Measurements from ENCODE around the gene MCC.
A peak's percentile ranks its signal among the peaks of the same experiment; 100 is the strongest.

MCC gene

GRCh38 chr5:113281194-113281593, 207.1 kb downstream of the MCC start:
- no peaks in the 10 kb centered on the region for H3K27me3 ChIP-seq (ENCODE audit: control insufficient read depth, insufficient read depth, low read length)
- no peak overlapping the region for H3K9ac ChIP-seq (ENCODE audit: low read length)
- H3K9me3 ChIP-seq (ENCODE audit: control insufficient read depth, low read depth, low read length), result no peaks in the 10 kb centered on the region
- no peak overlapping the region for H3K4me3 ChIP-seq (ENCODE audit: low read length)
- H3K4me1 ChIP-seq (ENCODE audit: control insufficient read depth, low read depth, low read length), result peaks cover 26% of the 10 kb centered on the region
- no peaks in the 10 kb centered on the region for H3K36me3 ChIP-seq (ENCODE audit: control insufficient read depth, low read depth, low read length)
- H3K27ac ChIP-seq (ENCODE audit: low read length), result no peak overlapping the region

- peaks cover 33% of the 10 kb centered on the region for H3K4me1 ChIP-seq (ENCODE audit: control insufficient read depth, low read depth, low read length)
- no peak overlapping the region for H3K4me3 ChIP-seq (ENCODE audit: low read length)
- no peak overlapping the region for H3K27ac ChIP-seq (ENCODE audit: low read length)
- no peaks in the 10 kb centered on the region for H3K9me3 ChIP-seq (ENCODE audit: control insufficient read depth, low read depth, low read length)
- no peaks in the 10 kb centered on the region for H3K27me3 ChIP-seq (ENCODE audit: control insufficient read depth, insufficient read depth, low read length)
- no peak overlapping the region for H3K9ac ChIP-seq (ENCODE audit: low read length)
- no peaks in the 10 kb centered on the region for H3K36me3 ChIP-seq (ENCODE audit: control insufficient read depth, low read depth, low read length)
These were observed 207.7 kb downstream of the MCC start for GRCh38 chr5:113280541-113280940.

GRCh38 chr5:113278976-113279375, 209.3 kb downstream of the MCC start:
- H3K4me3 ChIP-seq (ENCODE audit: low read length), result no peak overlapping the region
- H3K36me3 ChIP-seq (ENCODE audit: control insufficient read depth, low read depth, low read length), result no peaks in the 10 kb centered on the region
- H3K4me1 ChIP-seq (ENCODE audit: control insufficient read depth, low read depth, low read length), result peaks cover 48% of the 10 kb centered on the region
- H3K27ac ChIP-seq (ENCODE audit: low read length), result no peak overlapping the region
- H3K9ac ChIP-seq (ENCODE audit: low read length), result no peak overlapping the region
- no peaks in the 10 kb centered on the region for H3K27me3 ChIP-seq (ENCODE audit: control insufficient read depth, insufficient read depth, low read length)
- no peaks in the 10 kb centered on the region for H3K9me3 ChIP-seq (ENCODE audit: control insufficient read depth, low read depth, low read length)

DNA sequence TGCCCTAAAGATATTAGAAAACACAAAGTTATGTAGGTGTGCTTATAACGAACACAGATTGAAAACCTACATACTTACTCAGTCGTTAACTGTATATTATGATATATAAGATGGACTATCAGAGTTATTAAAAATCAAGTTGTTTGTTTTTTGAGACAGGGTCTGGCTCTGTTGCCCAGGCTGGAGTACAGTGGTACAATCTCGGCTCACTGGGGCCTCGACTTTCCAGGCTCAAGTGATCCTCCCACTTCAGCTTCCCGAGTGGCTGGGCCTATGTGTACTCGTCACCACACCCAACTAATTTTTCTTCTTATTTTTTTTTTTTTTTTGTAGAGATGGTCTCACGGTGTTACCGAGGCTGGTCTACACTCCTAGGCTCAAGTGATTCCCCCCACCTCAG, 211.8 kb downstream of the MCC start:
- no peaks in the 10 kb centered on the region for H3K36me3 ChIP-seq (ENCODE audit: control insufficient read depth, low read depth, low read length)
- no peaks in the 10 kb centered on the region for H3K27me3 ChIP-seq (ENCODE audit: control insufficient read depth, insufficient read depth, low read length)
- H3K4me3 ChIP-seq (ENCODE audit: low read length), result no peak overlapping the region
- no peaks in the 10 kb centered on the region for H3K9me3 ChIP-seq (ENCODE audit: control insufficient read depth, low read depth, low read length)
- no peak overlapping the region for H3K9ac ChIP-seq (ENCODE audit: low read length)
- peaks cover 57% of the 10 kb centered on the region for H3K4me1 ChIP-seq (ENCODE audit: control insufficient read depth, low read depth, low read length)
- H3K27ac ChIP-seq (ENCODE audit: low read length), result no peak overlapping the region

DNA sequence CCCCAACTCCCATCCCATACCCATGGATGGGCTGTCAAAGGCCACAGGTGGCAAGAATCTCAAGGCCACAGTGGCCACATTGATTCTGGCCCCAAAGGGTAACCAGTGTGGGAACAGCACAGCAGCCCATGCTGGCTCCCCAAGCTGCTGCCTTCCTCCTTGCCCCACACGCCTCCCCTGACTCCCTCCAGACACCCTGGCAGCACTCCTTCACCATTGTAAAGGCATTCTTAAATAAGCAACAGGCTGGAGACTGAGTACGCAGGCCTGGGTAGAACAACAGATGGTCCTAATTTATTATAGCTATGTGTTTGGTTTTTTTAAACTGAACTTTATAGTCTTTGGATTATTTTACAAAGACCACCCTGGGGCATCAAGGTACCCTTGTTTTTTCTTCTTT, 212.3 kb downstream of the MCC start:
- H3K27ac ChIP-seq (ENCODE audit: low read length), result no peak overlapping the region
- no peaks in the 10 kb centered on the region for H3K27me3 ChIP-seq (ENCODE audit: control insufficient read depth, insufficient read depth, low read length)
- H3K4me3 ChIP-seq (ENCODE audit: low read length), result no peak overlapping the region
- no peaks in the 10 kb centered on the region for H3K9me3 ChIP-seq (ENCODE audit: control insufficient read depth, low read depth, low read length)
- no peak overlapping the region for H3K9ac ChIP-seq (ENCODE audit: low read length)
- peaks cover 60% of the 10 kb centered on the region for H3K4me1 ChIP-seq (ENCODE audit: control insufficient read depth, low read depth, low read length)
- H3K36me3 ChIP-seq (ENCODE audit: control insufficient read depth, low read depth, low read length), result no peaks in the 10 kb centered on the region

- no peaks in the 10 kb centered on the region for H3K9me3 ChIP-seq (ENCODE audit: control insufficient read depth, low read depth, low read length)
- peaks cover 71% of the 10 kb centered on the region for H3K4me1 ChIP-seq (ENCODE audit: control insufficient read depth, low read depth, low read length)
- H3K9ac ChIP-seq (ENCODE audit: low read length), result peak overlapping the region; percentile 26
- H3K36me3 ChIP-seq (ENCODE audit: control insufficient read depth, low read depth, low read length), result no peaks in the 10 kb centered on the region
- H3K27ac ChIP-seq (ENCODE audit: low read length), result peak overlapping the region; percentile 60
- peak overlapping the region; percentile 40 for H3K4me3 ChIP-seq (ENCODE audit: low read length)
- H3K27me3 ChIP-seq (ENCODE audit: control insufficient read depth, insufficient read depth, low read length), result no peaks in the 10 kb centered on the region
These were observed 213.3 kb downstream of the MCC start for GRCh38 chr5:113274836-113275414.

- Histone ChIP-seq H3K27ac (ENCODE audit: low read length) (no peak overlapping the region), H3K36me3 (ENCODE audit: control insufficient read depth, low read depth, low read length) (no peaks in the 10 kb centered on the region), H3K4me3 (ENCODE audit: low read length) (no peak overlapping the region), H3K9me3 (ENCODE audit: control insufficient read depth, low read depth, low read length) (no peaks in the 10 kb centered on the region), H3K9ac (ENCODE audit: low read length) (no peak overlapping the region), H3K27me3 (ENCODE audit: control insufficient read depth, insufficient read depth, low read length) (no peaks in the 10 kb centered on the region), H3K4me1 (ENCODE audit: control insufficient read depth, low read depth, low read length) (peaks cover 78% of the 10 kb centered on the region)
These were observed 214.3 kb downstream of the MCC start for GRCh38 chr5:113273948-113274347.

DNA sequence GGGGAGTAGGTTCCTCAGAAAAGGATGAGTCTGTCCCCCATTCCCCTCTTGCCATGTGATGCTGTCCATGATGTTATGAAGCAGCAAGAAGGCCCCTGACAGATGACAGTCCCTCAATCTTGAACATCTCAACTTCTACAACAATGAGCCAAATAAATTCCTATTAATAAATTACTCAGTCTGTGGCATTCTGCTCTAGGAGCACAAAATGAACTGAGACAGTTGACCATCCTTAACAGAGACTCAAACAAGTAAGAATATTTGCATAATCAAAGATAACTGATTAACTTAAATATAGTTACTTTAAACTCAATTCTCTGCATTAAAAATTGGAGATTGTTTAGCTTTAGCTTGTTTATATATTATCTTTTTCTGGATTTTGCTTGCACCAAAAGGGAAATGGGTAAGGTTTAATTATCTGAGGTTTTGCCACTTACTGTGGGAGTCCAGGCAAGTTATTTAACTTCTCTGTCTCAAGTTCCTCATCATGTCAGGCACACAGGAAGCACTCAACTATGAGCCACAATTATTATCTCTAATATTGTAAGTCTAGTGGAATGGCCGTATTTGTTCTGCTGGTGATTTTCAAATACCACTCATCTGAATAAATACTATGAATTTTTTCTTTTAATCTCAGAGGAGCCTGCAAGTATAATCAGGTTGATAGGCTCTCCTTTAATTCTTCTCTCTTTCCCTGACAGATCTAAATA, 216.4 kb downstream of the MCC start:
- Histone ChIP-seq H3K36me3 (ENCODE audit: control insufficient read depth, low read depth, low read length) (no peaks in the 10 kb centered on the region), H3K9ac (ENCODE audit: low read length) (no peak overlapping the region), H3K4me1 (ENCODE audit: control insufficient read depth, low read depth, low read length) (peaks cover 91% of the 10 kb centered on the region), H3K27me3 (ENCODE audit: control insufficient read depth, insufficient read depth, low read length) (no peaks in the 10 kb centered on the region), H3K9me3 (ENCODE audit: control insufficient read depth, low read depth, low read length) (no peaks in the 10 kb centered on the region), H3K27ac (ENCODE audit: low read length) (no peak overlapping the region), H3K4me3 (ENCODE audit: low read length) (no peak overlapping the region)

GRCh38 chr5:113271015-113271414, 217.2 kb downstream of the MCC start:
- H3K4me3 ChIP-seq (ENCODE audit: low read length), result no peak overlapping the region
- H3K27me3 ChIP-seq (ENCODE audit: control insufficient read depth, insufficient read depth, low read length), result no peaks in the 10 kb centered on the region
- no peak overlapping the region for H3K9ac ChIP-seq (ENCODE audit: low read length)
- H3K9me3 ChIP-seq (ENCODE audit: control insufficient read depth, low read depth, low read length), result no peaks in the 10 kb centered on the region
- H3K27ac ChIP-seq (ENCODE audit: low read length), result no peak overlapping the region
- no peaks in the 10 kb centered on the region for H3K36me3 ChIP-seq (ENCODE audit: control insufficient read depth, low read depth, low read length)
- H3K4me1 ChIP-seq (ENCODE audit: control insufficient read depth, low read depth, low read length), result peaks cover 95% of the 10 kb centered on the region

GRCh38 chr5:113270086-113270485, 218.2 kb downstream of the MCC start:
- Histone ChIP-seq H3K27ac (ENCODE audit: low read length) (no peak overlapping the region), H3K27me3 (ENCODE audit: control insufficient read depth, insufficient read depth, low read length) (no peaks in the 10 kb centered on the region), H3K4me3 (ENCODE audit: low read length) (no peak overlapping the region), H3K9ac (ENCODE audit: low read length) (no peak overlapping the region), H3K9me3 (ENCODE audit: control insufficient read depth, low read depth, low read length) (no peaks in the 10 kb centered on the region), H3K36me3 (ENCODE audit: control insufficient read depth, low read depth, low read length) (no peaks in the 10 kb centered on the region), H3K4me1 (ENCODE audit: control insufficient read depth, low read depth, low read length) (peaks cover 95% of the 10 kb centered on the region)

DNA sequence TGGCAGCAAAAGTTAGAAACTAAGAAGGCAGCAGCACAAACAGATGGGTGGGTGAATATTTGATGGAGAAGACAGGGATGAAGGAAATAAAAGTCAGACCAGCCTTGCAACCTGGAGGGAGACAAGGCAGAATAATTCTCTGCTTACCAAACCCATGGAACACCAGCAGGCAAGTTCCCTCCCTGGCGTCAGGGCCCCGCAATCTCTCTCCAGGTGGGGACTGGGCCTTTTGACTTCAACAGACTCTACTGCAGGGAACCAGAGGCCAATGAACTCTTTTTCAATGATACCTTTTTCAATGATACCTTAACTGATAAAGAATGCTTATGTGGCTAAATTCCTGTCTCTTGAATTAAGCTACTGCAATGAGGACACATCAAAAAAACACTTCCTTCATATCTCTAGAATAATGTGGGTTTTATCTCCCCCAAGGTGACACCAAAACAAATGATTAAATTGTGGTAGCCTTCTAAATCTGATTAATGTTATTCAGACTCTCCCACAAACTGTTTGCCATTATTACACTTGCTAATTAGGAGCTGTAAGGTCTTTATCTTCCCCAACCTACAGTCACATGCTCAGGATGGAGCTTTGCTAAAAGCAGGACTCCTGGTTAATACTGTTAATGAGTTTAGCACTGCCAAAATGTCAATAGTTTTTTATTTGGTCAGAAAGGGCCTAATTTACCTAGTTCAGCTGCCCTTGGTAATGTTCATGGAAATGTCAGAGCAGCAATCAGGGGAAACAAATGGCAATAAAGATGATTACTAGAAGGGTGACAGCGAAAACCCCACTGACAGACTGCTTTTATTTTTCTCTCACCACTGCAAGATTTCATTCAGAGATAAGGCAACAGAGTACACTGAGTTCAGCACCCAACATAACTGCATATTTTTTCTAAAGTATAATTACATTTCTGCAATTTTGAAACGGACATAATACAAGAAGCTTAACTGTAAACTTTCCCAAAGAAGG, 218.9 kb downstream of the MCC start:
- Histone ChIP-seq H3K27me3 (ENCODE audit: control insufficient read depth, insufficient read depth, low read length) (no peaks in the 10 kb centered on the region), H3K27ac (ENCODE audit: low read length) (no peak overlapping the region), H3K4me1 (ENCODE audit: control insufficient read depth, low read depth, low read length) (peaks cover 89% of the 10 kb centered on the region), H3K36me3 (ENCODE audit: control insufficient read depth, low read depth, low read length) (no peaks in the 10 kb centered on the region), H3K9me3 (ENCODE audit: control insufficient read depth, low read depth, low read length) (no peaks in the 10 kb centered on the region), H3K4me3 (ENCODE audit: low read length) (peak overlapping the region; percentile 7), H3K9ac (ENCODE audit: low read length) (no peak overlapping the region)
